ENCODE results near the gene UST.

DNA sequence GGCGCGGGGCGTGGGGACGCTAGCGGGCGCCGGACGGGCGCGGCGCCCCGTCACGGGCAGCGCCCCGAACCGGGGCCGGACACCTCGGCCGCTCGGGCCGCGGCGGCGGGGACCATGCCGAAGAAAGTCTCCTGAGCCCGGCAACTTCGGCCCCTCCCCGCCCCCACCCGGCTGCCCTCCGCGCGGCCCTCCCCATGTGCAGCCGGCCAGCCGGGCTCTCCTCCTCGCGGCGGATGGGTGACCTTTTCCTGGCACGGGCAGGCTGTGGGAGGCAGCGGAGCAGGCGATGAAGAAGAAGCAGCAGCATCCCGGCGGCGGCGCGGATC is 278 bp downstream of the UST start:
- no peak for TF ChIP-seq EZH2phosphoT487 (conservative IDR thresholded peaks at IDR 0.05; ENCODE audit: low read length)
- TF ChIP-seq, protein P1, sequence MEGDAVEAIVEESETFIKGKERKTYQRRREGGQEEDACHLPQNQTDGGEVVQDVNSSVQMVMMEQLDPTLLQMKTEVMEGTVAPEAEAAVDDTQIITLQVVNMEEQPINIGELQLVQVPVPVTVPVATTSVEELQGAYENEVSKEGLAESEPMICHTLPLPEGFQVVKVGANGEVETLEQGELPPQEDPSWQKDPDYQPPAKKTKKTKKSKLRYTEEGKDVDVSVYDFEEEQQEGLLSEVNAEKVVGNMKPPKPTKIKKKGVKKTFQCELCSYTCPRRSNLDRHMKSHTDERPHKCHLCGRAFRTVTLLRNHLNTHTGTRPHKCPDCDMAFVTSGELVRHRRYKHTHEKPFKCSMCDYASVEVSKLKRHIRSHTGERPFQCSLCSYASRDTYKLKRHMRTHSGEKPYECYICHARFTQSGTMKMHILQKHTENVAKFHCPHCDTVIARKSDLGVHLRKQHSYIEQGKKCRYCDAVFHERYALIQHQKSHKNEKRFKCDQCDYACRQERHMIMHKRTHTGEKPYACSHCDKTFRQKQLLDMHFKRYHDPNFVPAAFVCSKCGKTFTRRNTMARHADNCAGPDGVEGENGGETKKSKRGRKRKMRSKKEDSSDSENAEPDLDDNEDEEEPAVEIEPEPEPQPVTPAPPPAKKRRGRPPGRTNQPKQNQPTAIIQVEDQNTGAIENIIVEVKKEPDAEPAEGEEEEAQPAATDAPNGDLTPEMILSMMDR (IDR thresholded peaks at IDR 0.05; ENCODE audit: insufficient read depth, low read length, poor library complexity, severe bottlenecking), result no peak

All from SU-DHL-6 (cell line).